Activated CD4-positive, alpha-beta memory T cell treated with anti-CD3 and anti-CD28 coated beads, Interleukin-2, amount 10 ng/mL, durations not matched to agents 7 days and 5 days (primary cell): Measurements from ENCODE around the gene CCNG1. TPM values are rescaled to one million over a fixed set of nuclear protein-coding genes. Genes with fewer than 3 reads are reported as not detected.
"Not testable (repeated sequence)": the region's sequence is repeated elsewhere in the genome, so short reads cannot be mapped to it uniquely, and the experiment has no call there.

ENCODE experiments used
- CTCF ChIA-PET: fragments of 350-600 bp; sonication (Branson Sonifier 250); formaldehyde crosslinking; loops from one replicate; lab custom pipeline; 2021; ENCODE audit warnings: antibody characterized with exemption, inconsistent platforms; lab: Charles Lee
- POLR2A ChIA-PET: fragments of 350-600 bp; sonication (Branson Sonifier 250); formaldehyde crosslinking; loops from one replicate; lab custom pipeline; 2021; ENCODE audit warnings: antibody characterized with exemption; lab: Charles Lee
- DNase-seq: peaks from one replicate; pipeline ENCODE4 v3.0.0-alpha.2; 2020
- H3K27ac Mint-ChIP-seq: one replicate; pipeline ENCODE4 v1.8.0; 2021; ENCODE audit warnings: mild to moderate bottlenecking, mixed read lengths
- H3K27me3 Mint-ChIP-seq: one replicate; pipeline ENCODE4 v1.8.0; 2021; ENCODE audit warnings: mixed read lengths
- H3K36me3 Mint-ChIP-seq: one replicate; pipeline ENCODE4 v1.8.0; 2021; ENCODE audit warnings: low read depth, mixed read lengths
- H3K4me1 Mint-ChIP-seq: one replicate; pipeline ENCODE4 v1.8.0; 2021; ENCODE audit warnings: mixed read lengths
- H3K4me3 Mint-ChIP-seq: one replicate; pipeline ENCODE4 v1.8.0; 2021; ENCODE audit warnings: mild to moderate bottlenecking, mixed read lengths
- H3K9me3 Mint-ChIP-seq: one replicate; pipeline ENCODE4 v1.8.0; 2021; ENCODE audit warnings: mixed read lengths
- total RNA-seq, 2 experiments: library from RNA; stranded (reverse); gene quantifications; one replicate each; pipeline ENCODE4 v1.2.3, GENCODE V29; 2021

CCNG1 gene
- total RNA-seq, 2 experiments from 2014 or later: 143 to 154 TPM

DNA sequence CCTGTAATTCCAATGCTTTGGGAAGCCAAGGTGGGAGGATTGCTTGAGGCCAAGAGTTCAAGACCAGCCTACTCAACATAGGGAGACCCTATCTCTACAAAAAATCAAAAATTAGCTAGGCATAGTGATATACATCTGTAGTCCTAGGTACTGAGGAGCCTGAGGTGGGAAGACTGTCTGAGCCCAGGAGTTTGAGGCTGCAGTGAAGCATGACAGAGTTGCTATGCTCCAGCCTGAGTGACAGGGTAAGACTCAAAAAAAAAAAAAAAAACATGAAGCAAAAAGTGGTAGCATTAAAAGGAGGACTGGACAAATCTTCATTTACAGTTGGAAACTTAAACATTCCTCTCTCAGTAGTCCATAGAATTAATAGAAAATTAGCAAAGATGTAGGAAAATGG lies 9.8 kb downstream of the CCNG1 start:
- peaks cover 73% of the 10 kb centered on the region for H3K36me3 Mint-ChIP-seq
- peaks cover 11% of the 10 kb centered on the region for H3K4me1 Mint-ChIP-seq
- no peak for DNase-seq
- no peak overlapping the region for H3K4me3 Mint-ChIP-seq
- no peaks in the 10 kb centered on the region for H3K9me3 Mint-ChIP-seq
- CTCF ChIA-PET: no interaction called here
- H3K27me3 Mint-ChIP-seq: no peaks in the 10 kb centered on the region
- H3K27ac Mint-ChIP-seq: no peak overlapping the region
- POLR2A ChIA-PET: interaction anchor here (1.0 to 5.3 kb wide), 2 partner anchors 9 to 13 kb away, joined by 3 to 51 read pairs; partner anchors contain the start of genes HMMR and NUDCD2

DNA sequence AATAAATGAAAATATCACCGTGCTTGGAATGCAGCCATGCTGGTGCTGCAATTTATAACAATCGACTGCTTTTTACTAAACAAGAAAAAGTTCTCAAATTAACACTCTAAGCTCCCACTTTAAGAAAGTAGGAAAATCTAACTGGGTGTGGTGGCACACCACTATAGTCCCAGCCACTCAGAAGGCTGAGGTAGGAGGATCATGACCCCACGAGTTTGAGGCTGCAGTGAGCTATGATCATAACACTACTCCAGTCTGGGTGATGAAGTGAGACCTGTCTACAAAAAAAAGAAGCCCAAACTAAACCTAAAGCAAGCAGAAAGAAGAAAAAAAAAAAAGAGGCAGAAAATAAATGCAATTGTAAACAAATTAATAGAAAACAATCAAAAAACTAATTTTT lies 10.5 kb downstream of the CCNG1 start:
- peaks cover 67% of the 10 kb centered on the region for H3K36me3 Mint-ChIP-seq
- ChIA-PET CTCF (no interaction called here), POLR2A (interaction anchor here (3.6 to 5.3 kb wide), 2 partner anchors 7 to 12 kb away, joined by 13 to 51 read pairs; partner anchors contain the start of genes HMMR and NUDCD2)
- H3K27ac Mint-ChIP-seq: no peak overlapping the region
- DNase-seq: no peak
- peaks cover 7% of the 10 kb centered on the region for H3K4me1 Mint-ChIP-seq
- no peaks in the 10 kb centered on the region for H3K27me3 Mint-ChIP-seq
- H3K4me3 Mint-ChIP-seq: no peak overlapping the region
- no peaks in the 10 kb centered on the region for H3K9me3 Mint-ChIP-seq

DNA sequence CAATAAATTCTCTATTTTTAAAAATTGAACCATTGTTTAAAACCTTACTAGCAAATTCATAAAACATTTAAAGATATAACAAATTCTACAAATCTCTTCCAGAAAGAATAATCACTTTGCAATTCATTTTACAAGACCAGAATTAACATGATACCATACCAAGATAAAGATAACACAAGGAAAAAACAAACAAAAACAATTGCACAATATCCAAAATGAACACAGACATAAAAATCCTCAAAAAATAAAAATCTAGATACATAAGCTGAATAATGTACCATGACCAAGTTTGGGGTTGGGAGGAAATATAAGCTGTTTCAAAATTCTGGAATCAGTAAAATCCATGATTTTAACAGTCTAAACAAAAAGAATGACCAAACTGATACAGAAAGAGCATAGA lies 11.1 kb downstream of the CCNG1 start:
- POLR2A ChIA-PET: interaction anchor here (1.2 to 5.3 kb wide), 3 partner anchors 8 to 12 kb away, joined by 3 to 51 read pairs (median 13); partner anchors contain the start of genes CCNG1, HMMR and NUDCD2
- Mint-ChIP-seq H3K9me3 (no peaks in the 10 kb centered on the region), H3K36me3 (peaks cover 67% of the 10 kb centered on the region), H3K27ac (no peak overlapping the region), H3K27me3 (no peaks in the 10 kb centered on the region), H3K4me3 (no peak overlapping the region), H3K4me1 (peaks cover 7% of the 10 kb centered on the region)
- CTCF ChIA-PET: interaction anchor here (1.4 kb wide), 1 partner anchor 12 kb away, joined by 4 read pairs; the partner anchor contains the start of genes HMMR and NUDCD2
- DNase-seq: no peak

DNA sequence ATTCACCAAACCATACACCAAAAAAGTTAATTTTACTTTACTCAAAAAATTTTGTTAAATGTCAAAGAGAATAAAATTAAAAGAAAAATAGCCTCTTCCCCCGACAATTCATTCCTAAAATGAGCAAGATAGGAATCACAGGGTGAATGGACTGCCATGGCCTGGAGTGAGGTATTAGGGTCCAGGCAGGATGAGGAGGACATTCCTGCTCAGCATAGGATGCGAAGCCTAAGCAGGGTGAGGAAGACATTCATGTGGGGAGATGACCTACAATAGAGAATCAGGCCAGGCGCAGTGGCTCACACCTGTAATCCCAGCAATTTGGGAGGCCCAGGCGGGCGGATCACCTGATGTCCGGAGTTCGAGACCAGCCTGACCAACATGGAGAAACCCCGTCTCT lies 14.1 kb downstream of the CCNG1 start:
- Mint-ChIP-seq H3K4me1 (peaks cover 23% of the 10 kb centered on the region), H3K4me3 (no peak overlapping the region), H3K36me3 (peaks cover 72% of the 10 kb centered on the region), H3K27me3 (no peaks in the 10 kb centered on the region), H3K27ac (no peak overlapping the region), H3K9me3 (no peaks in the 10 kb centered on the region)
- CTCF ChIA-PET: no interaction called here
- DNase-seq: no peak
- POLR2A ChIA-PET: interaction anchor here (3.6 to 5.3 kb wide), 2 partner anchors 9 to 11 kb away, joined by 13 to 51 read pairs; partner anchors contain the start of genes HMMR and NUDCD2

DNA sequence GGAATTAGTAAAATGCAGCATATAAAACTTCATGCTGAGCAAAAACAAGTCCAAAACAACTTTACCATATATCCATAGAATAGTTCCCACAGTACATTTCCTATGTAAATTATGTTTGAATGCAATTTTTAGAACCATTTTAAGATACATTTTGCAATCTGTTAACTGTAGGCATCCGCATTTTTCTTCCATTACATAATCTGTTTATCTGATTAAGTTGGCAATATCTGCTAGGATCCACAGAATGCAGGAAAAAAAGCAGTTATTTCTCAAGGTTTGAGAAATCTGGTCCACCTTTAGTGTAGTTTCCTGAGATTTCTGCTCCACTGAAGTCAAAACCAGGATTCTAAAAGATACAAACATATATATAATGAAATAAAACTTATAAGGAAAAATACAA lies 16.3 kb downstream of the CCNG1 start:
- Mint-ChIP-seq H3K27ac (no peak overlapping the region), H3K36me3 (peaks cover 63% of the 10 kb centered on the region), H3K27me3 (no peaks in the 10 kb centered on the region), H3K4me1 (peaks cover 29% of the 10 kb centered on the region), H3K9me3 (no peaks in the 10 kb centered on the region), H3K4me3 (no peak overlapping the region)
- ChIA-PET POLR2A (interaction anchor here (9.6 kb wide), 1 partner anchor 12 kb away, joined by 385 read pairs; the partner anchor contains the start of gene CCNG1), CTCF (no interaction called here)
- DNase-seq: no peak

DNA sequence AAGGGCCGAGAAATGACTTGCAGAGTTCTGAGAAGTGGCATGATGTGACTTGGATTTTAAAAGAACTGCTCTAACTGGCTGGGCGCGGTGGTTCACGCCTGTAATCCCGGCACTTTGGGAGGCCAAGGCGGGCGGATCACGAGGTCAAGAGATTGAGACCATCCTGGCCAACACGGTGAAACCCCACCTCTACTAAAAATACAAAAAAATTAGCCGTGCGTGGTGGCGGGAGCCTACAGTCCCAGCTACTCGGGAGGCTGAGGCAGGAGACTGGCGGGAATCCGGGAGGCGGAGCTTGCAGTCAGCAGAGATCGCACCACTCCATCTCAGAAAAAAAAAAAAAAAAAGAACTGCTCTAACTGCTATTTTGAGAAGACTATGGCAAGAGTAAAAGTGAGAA lies 18.0 kb downstream of the CCNG1 start:
- H3K27ac Mint-ChIP-seq, H3K9me3 Mint-ChIP-seq, H3K4me3 Mint-ChIP-seq, DNase-seq, H3K27me3 Mint-ChIP-seq, CTCF ChIA-PET: not testable (repeated sequence)
- H3K4me1 Mint-ChIP-seq: peaks cover 30% of the 10 kb centered on the region
- POLR2A ChIA-PET: interaction anchor here (9.6 kb wide), 1 partner anchor 14 kb away, joined by 385 read pairs; the partner anchor contains the start of gene CCNG1
- H3K36me3 Mint-ChIP-seq: peaks cover 61% of the 10 kb centered on the region

DNA sequence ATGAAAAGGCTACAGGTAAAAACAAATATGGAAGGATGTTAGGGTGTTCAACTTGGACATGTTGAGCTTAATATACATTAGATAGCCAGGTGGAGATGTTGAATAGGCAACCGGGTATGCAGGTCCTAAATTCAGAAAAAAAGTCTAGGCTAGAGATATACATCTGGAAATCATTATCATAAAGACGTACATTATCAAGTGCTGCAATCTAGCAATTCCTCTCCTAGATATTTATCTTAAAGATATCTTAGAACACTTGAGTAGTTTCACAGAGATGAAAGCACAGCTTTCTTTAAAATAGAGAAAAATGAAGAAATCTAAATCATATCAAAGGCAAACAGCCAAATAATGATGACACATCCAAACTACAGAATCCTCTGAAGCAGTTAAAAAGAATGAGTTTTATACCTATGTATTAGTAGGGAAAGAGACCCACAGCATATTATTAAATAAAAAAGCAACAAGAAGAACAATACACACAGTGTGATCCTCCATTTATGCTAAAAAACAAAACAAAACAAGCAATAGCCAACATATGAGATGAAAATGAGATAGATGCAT lies 18.7 kb downstream of the CCNG1 start:
- Mint-ChIP-seq H3K27ac (peak overlapping the region; percentile 42), H3K36me3 (peaks cover 60% of the 10 kb centered on the region), H3K4me1 (peaks cover 30% of the 10 kb centered on the region), H3K4me3 (no peak overlapping the region), H3K9me3 (no peaks in the 10 kb centered on the region), H3K27me3 (no peaks in the 10 kb centered on the region)
- POLR2A ChIA-PET: interaction anchor here (9.6 kb wide), 1 partner anchor 15 kb away, joined by 385 read pairs; the partner anchor contains the start of gene CCNG1
- CTCF ChIA-PET: interaction anchor here (0.9 kb wide), 1 partner anchor 18 kb away, joined by 3 read pairs; the partner anchor contains the start of gene CCNG1
- DNase-seq: no peak

DNA sequence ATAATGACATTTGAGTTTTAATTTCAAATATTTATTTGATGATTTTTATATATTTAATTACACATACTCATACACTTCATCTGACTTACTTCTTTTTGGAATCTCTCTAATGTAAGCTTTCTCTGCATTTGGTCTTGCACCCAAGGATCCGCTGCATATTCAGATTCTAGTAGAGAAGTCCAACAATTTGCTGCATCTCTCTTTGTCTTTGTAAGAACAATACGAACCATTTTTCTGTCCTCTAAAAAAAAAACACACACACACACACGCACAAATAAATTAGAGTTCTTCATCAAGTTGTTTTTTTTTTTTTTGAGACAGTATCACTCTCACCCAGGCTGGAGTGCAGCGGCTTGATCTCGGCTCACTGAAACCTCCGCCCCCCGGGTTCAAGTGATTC lies 19.4 kb downstream of the CCNG1 start:
- CTCF ChIA-PET: interaction anchor here (0.9 kb wide), 1 partner anchor 19 kb away, joined by 3 read pairs; the partner anchor contains the start of gene CCNG1
- Mint-ChIP-seq H3K4me3 (no peak overlapping the region), H3K27ac (no peak overlapping the region), H3K27me3 (no peaks in the 10 kb centered on the region), H3K4me1 (peaks cover 32% of the 10 kb centered on the region), H3K9me3 (no peaks in the 10 kb centered on the region), H3K36me3 (peaks cover 53% of the 10 kb centered on the region)
- POLR2A ChIA-PET: interaction anchor here (6.7 to 9.6 kb wide), 2 partner anchors 16 to 49 kb away, joined by 385 to 418 read pairs; partner anchors contain the start of genes CCNG1 and MAT2B
- no peak for DNase-seq

DNA sequence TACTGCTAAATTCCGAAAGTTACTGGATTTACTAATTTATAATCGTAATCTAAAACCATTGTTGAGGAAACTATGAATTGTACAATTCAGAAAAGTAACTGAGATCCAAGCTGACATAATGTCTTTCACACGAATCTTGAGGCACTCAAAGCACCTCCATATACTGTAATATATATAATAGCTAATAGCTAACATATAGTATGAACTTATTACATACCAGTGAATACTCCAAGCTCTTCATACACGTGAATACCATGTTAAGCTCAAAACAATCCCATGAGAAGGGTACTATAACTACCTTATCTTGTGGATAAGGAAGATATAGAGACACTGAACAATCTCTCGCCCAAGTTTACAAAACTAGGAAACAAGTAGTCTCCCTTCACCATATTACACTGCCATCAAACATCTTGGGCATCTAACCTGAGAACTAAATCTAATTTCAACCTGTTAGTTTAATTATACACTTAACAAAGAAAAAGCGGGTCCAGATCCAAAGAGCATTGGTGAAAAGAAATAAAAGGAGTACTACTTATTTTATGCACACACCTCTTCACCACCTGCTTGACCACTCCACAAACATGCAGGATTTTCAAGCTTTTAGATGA lies 21.5 kb downstream of the CCNG1 start:
- peak overlapping the region; percentile 98 for H3K27ac Mint-ChIP-seq
- H3K9me3 Mint-ChIP-seq: no peaks in the 10 kb centered on the region
- peak overlapping the region; percentile 80 for H3K4me3 Mint-ChIP-seq
- peaks cover 45% of the 10 kb centered on the region for H3K4me1 Mint-ChIP-seq
- no peaks in the 10 kb centered on the region for H3K27me3 Mint-ChIP-seq
- DNase-seq: no peak
- H3K36me3 Mint-ChIP-seq: peaks cover 59% of the 10 kb centered on the region
- ChIA-PET CTCF (interaction anchor here (1.7 to 5.7 kb wide), 6 partner anchors 10 to 50 kb away, joined by 5 to 63 read pairs (median 24); partner anchors contain the start of genes CCNG1 and MAT2B), POLR2A (interaction anchor here (0.8 to 9.6 kb wide), 9 partner anchors 10 to 51 kb away, joined by 3 to 418 read pairs (median 23); partner anchors contain the start of genes CCNG1 and MAT2B)

DNA sequence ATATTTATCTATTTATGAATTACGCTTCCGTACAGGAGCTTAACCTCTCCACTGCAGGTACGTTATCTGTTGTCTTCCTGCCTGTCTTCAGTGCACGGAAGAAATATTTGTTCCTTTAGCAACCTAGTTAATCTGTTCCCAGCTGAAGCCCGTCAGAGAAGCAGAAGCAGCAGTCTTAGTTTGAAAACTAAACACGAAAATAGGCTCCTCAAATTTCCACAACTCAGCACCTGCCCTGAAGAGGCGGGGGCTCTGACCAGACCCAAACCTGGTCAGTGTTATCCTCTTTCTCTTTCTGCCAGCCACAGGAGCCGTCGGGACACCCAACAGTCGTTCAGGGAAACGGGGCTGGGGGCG lies 22.0 kb downstream of the CCNG1 start:
- peak overlapping the region; percentile 98 for H3K27ac Mint-ChIP-seq
- CTCF ChIA-PET: interaction anchor here (1.3 to 5.7 kb wide), 7 partner anchors 9 to 52 kb away, joined by 4 to 63 read pairs (median 17); partner anchors contain the start of genes CCNG1 and MAT2B
- DNase-seq: no peak
- H3K4me3 Mint-ChIP-seq: peak overlapping the region; percentile 80
- H3K27me3 Mint-ChIP-seq: no peaks in the 10 kb centered on the region
- peaks cover 50% of the 10 kb centered on the region for H3K4me1 Mint-ChIP-seq
- no peaks in the 10 kb centered on the region for H3K9me3 Mint-ChIP-seq
- peaks cover 63% of the 10 kb centered on the region for H3K36me3 Mint-ChIP-seq
- POLR2A ChIA-PET: interaction anchor here (0.8 to 9.6 kb wide), 12 partner anchors 11 to 52 kb away, joined by 3 to 418 read pairs (median 10); partner anchors contain the start of genes CCNG1 and MAT2B

DNA sequence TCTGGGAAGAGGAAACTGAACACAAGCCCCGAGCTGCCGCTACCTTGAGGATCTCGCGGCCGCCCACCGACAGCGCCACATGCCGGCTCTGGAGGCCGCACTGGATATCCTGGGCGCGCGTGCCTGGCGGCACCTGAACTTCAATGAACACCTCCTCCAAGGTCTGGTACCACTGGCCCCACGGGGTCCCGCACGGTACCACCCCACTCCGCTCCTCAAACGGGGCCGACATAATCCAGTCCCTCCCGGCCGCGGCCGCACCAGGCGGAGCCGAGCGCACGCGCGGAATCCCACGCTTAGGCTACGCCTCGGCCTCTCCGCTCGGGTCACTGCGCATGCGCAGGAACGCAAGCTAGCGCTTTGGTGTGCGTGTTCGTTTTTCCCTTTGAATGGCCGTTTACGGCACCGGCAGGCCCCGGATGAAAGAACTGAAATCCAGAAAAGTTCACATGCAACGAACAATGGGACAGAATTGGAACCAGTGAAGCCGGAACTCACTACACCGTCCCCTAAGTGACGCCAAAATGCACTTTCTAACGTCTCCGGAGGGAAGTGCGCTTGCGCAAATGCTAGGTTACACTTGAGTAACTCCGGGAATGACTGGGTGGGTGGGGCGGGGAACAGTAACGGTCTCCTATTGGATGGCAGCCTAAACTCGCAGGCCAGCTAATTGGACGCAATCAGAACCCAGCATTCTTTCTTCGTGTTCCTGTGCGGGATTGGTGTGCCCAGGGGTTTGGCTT lies 22.6 kb downstream of the CCNG1 start, which contains the start of gene NUDCD2:
NUDCD2 (minus strand) TSS at position 284 of the 743 bp plus-strand sequence; CDS start at position 232, 52 bp downstream.
- no peaks in the 10 kb centered on the region for H3K27me3 Mint-ChIP-seq
- peak; percentile 95 for DNase-seq
- H3K4me3 Mint-ChIP-seq: peak within 1 kb of the TSS; percentile 80
- peaks cover 63% of the 10 kb centered on the region for H3K36me3 Mint-ChIP-seq
- ChIA-PET POLR2A (interaction anchor here (0.8 to 9.6 kb wide), 18 partner anchors 11 to 52 kb away, joined by 3 to 418 read pairs (median 8); partner anchors contain the start of genes CCNG1 and MAT2B), CTCF (interaction anchor here (1.2 to 5.7 kb wide), 8 partner anchors 9 to 52 kb away, joined by 4 to 63 read pairs (median 16); partner anchors contain the start of genes CCNG1 and MAT2B)
- H3K4me1 Mint-ChIP-seq: peaks cover 51% of the 10 kb centered on the region
- H3K9me3 Mint-ChIP-seq: no peaks in the 10 kb centered on the region
- H3K27ac Mint-ChIP-seq: peak within 1 kb of the TSS; percentile 98
